HG02571 (cell line): ENCODE data around the gene MAP3K8.
"Not testable (repeated sequence)": the region's sequence is repeated elsewhere in the genome, so short reads cannot be mapped to it uniquely, and the experiment has no call there.

Source experiments
- ATAC-seq: cut with Tn5 transposase; IDR thresholded peaks from one replicate; pipeline ENCODE4 v1.9.1; 2021; ENCODE audit warnings: mild to moderate bottlenecking, moderate library complexity; ENCODE audit not compliant: unreplicated experiment

Gene MAP3K8

GRCh38 chr10:30445711-30446110 lies 11.7 kb downstream of the MAP3K8 start:
- no peak for ATAC-seq

GRCh38 chr10:30447125-30447799 lies 13.3 kb downstream of the MAP3K8 start:
- ATAC-seq, result no peak

- ATAC-seq, result no peak
Measured at GRCh38 chr10:30448092-30448491, 14.1 kb downstream of the MAP3K8 start.

- ATAC-seq, result no peak
Measured at GRCh38 chr10:30453764-30454527, 20.0 kb downstream of the MAP3K8 start.

GRCh38 chr10:30454744-30455510 lies 20.9 kb downstream of the MAP3K8 start:
- ATAC-seq, result no peak

- no peak for ATAC-seq
Measured at GRCh38 chr10:30455816-30456215, 21.8 kb downstream of the MAP3K8 start.

GRCh38 chr10:30456266-30456665 lies 22.3 kb downstream of the MAP3K8 start:
- ATAC-seq, result peak; percentile 55

GRCh38 chr10:30459283-30459682 lies 25.3 kb downstream of the MAP3K8 start:
- no peak for ATAC-seq

GRCh38 chr10:30460121-30460520 lies 26.1 kb downstream of the MAP3K8 start:
- ATAC-seq, result no peak

GRCh38 chr10:30462513-30462912 lies 28.5 kb downstream of the MAP3K8 start:
- ATAC-seq, result no peak

- ATAC-seq, result no peak
Measured at GRCh38 chr10:30463944-30464451, 30.0 kb downstream of the MAP3K8 start.

GRCh38 chr10:30464675-30465074 lies 30.7 kb downstream of the MAP3K8 start:
- no peak for ATAC-seq

GRCh38 chr10:30466445-30466844 lies 32.5 kb downstream of the MAP3K8 start:
- no peak for ATAC-seq

GRCh38 chr10:30467651-30468338 lies 33.8 kb downstream of the MAP3K8 start:
- ATAC-seq, result no peak

- no peak for ATAC-seq
Measured at GRCh38 chr10:30472414-30473155, 38.6 kb downstream of the MAP3K8 start.

- ATAC-seq, result not testable (repeated sequence)
Measured at GRCh38 chr10:30475515-30475914, 41.5 kb downstream of the MAP3K8 start.

GRCh38 chr10:30476511-30477155 lies 42.6 kb downstream of the MAP3K8 start:
- no peak for ATAC-seq

- ATAC-seq, result not testable (repeated sequence)
Measured at GRCh38 chr10:30479513-30479912, 45.5 kb downstream of the MAP3K8 start.

- ATAC-seq, result no peak
Measured at GRCh38 chr10:30481603-30482002, 47.6 kb downstream of the MAP3K8 start.

GRCh38 chr10:30488316-30488715 lies 54.3 kb downstream of the MAP3K8 start:
- no peak for ATAC-seq
